Suppressor macrophage (primary cell): ENCODE data around the gene EEIG1.
A peak's percentile ranks its signal among the peaks of the same experiment; 100 is the strongest.

Experiments used
- DNase-seq, 4 experiments: peaks; one replicate each; pipeline ENCODE4 v3.0.0-alpha.2; 2020 to 2022

Gene EEIG1

GRCh38 chr9:128001151-128001778, 20.5 kb upstream of the EEIG1 start:
- DNase-seq, result no peak

- DNase-seq, result peak in 1 of 4 experiments; percentile 23
These were observed 18.7 kb upstream of the EEIG1 start for GRCh38 chr9:127999461-127999860.

- DNase-seq, result no peak
These were observed 12.9 kb upstream of the EEIG1 start for GRCh38 chr9:127993721-127994120.

GRCh38 chr9:127991757-127992274, 11.0 kb upstream of the EEIG1 start:
- no peak for DNase-seq

- DNase-seq, result no peak
These were observed 10.4 kb upstream of the EEIG1 start for GRCh38 chr9:127991017-127991756.

- no peak for DNase-seq
These were observed 9.8 kb upstream of the EEIG1 start for GRCh38 chr9:127990554-127990953.

GRCh38 chr9:127989094-127989493, 8.3 kb upstream of the EEIG1 start:
- no peak for DNase-seq

GRCh38 chr9:127987103-127987614, 6.4 kb upstream of the EEIG1 start:
- DNase-seq, result peak in 2 of 4 experiments; percentile 24 to 45

- no peak for DNase-seq
These were observed 4.2 kb upstream of the EEIG1 start for GRCh38 chr9:127985011-127985410.

GRCh38 chr9:127983847-127984289, 3.1 kb upstream of the EEIG1 start:
- no peak for DNase-seq

GRCh38 chr9:127982912-127983311, 2.1 kb upstream of the EEIG1 start:
- DNase-seq, result no peak

GRCh38 chr9:127981559-127982121, 851 bp upstream of the EEIG1 start:
- no peak for DNase-seq

- peak in 3 of 4 experiments; percentile 15 to 54 (median 43) for DNase-seq
These were observed 606 bp downstream of the EEIG1 start for GRCh38 chr9:127980060-127980705.

GRCh38 chr9:127979333-127980059, 1.3 kb downstream of the EEIG1 start:
- peak in 1 of 4 experiments; percentile 23 for DNase-seq

- DNase-seq, result no peak
These were observed 1.8 kb downstream of the EEIG1 start for GRCh38 chr9:127979015-127979332.

GRCh38 chr9:127977884-127978647, 2.7 kb downstream of the EEIG1 start:
- peak; percentile 53 to 80 (median 78) for DNase-seq

- no peak for DNase-seq
These were observed 3.5 kb downstream of the EEIG1 start for GRCh38 chr9:127977009-127977883.

- no peak for DNase-seq
These were observed 4.3 kb downstream of the EEIG1 start for GRCh38 chr9:127976498-127976897.

GRCh38 chr9:127975376-127976315, 5.1 kb downstream of the EEIG1 start:
- DNase-seq, result no peak
